Fibroblast of lung (primary cell): ENCODE data around the gene APBB2. TPM values are rescaled to one million over a fixed set of nuclear protein-coding genes. Genes with fewer than 3 reads are reported as not detected.

Experiments
- DNase-seq, 2 donors: peaks; one replicate each; pipeline versions ENCODE4 v3.0.0 to v3.0.0-alpha.2; 2010; ENCODE audit warnings: low read depth in 2 of 2
- H2AFZ ChIP-seq: 2 replicates; pipeline ENCODE4 v1.5.1; 2012; ENCODE audit warnings: low read length, control low read depth, inconsistent platforms
- H3K27ac ChIP-seq: 2 replicates; pipeline ENCODE4 v1.5.1; 2011; ENCODE audit warnings: low read length, control low read depth; ENCODE audit not compliant: insufficient read depth
- H3K27me3 ChIP-seq: 2 replicates; pipeline ENCODE4 v1.5.1; 2011; ENCODE audit warnings: mild to moderate bottlenecking, low read length; ENCODE audit not compliant: control insufficient read depth, insufficient read depth
- H3K36me3 ChIP-seq: 2 replicates; pipeline ENCODE4 v1.5.1; 2011; ENCODE audit warnings: low read length; ENCODE audit not compliant: control insufficient read depth, insufficient read depth
- H3K4me1 ChIP-seq: 2 replicates; pipeline ENCODE4 v1.5.1; 2011; ENCODE audit warnings: low read length; ENCODE audit not compliant: control insufficient read depth, insufficient read depth; ENCODE audit errors: extremely low read depth
- H3K4me2 ChIP-seq: 2 replicates; pipeline ENCODE4 v1.5.1; 2011; ENCODE audit warnings: low read length, control low read depth; ENCODE audit not compliant: insufficient read depth; ENCODE audit errors: extremely low read depth
- H3K4me3 ChIP-seq, 4 experiments: fragments of 200-600 bp in 1 of 4; sonication (generic) in 1 of 4; replicated peaks in 1 of 4; 2 replicates each; pipeline ENCODE4 v1.5.1; 2011 to 2016; ENCODE audit warnings: low read length in 4 of 4, low read depth in 3 of 4, mild to moderate bottlenecking in 3 of 4, control low read depth in 2 of 4, inconsistent platforms in 1 of 4, mixed read lengths in 1 of 4; ENCODE audit not compliant: insufficient read depth in 1 of 4; ENCODE audit errors: control extremely low read depth in 1 of 4
- H3K79me2 ChIP-seq: 2 replicates; pipeline ENCODE4 v1.5.1; 2012; ENCODE audit warnings: mild to moderate bottlenecking, low read length, inconsistent platforms; ENCODE audit not compliant: control insufficient read depth, insufficient read depth
- H3K9ac ChIP-seq: 2 replicates; pipeline ENCODE4 v1.5.1; 2011; ENCODE audit warnings: mild to moderate bottlenecking, low read length, control low read depth; ENCODE audit not compliant: insufficient read depth
- H3K9me3 ChIP-seq: 2 replicates; pipeline ENCODE4 v1.5.1; 2012; ENCODE audit warnings: low read depth, low read length; ENCODE audit not compliant: control insufficient read depth, insufficient read depth
- H4K20me1 ChIP-seq: 2 replicates; pipeline ENCODE4 v1.5.1; 2011; ENCODE audit warnings: low read length; ENCODE audit not compliant: control insufficient read depth, insufficient read depth; ENCODE audit errors: extremely low read depth
- EZH2 ChIP-seq: IDR thresholded peaks from 2 replicates; pipeline ENCODE4 v1.5.1; 2012; ENCODE audit warnings: low read length, control low read depth, mild to moderate bottlenecking; ENCODE audit errors: missing control alignments
- polyA plus RNA-seq, 2 donors: library from polyadenylated mRNA; depleted of rRNA in 1 of 2; stranded (reverse) in 1 of 2; unstranded in 1 of 2; fragments of >200 nt; gene quantifications; 2 replicates each; pipeline ENCODE4 v1.2.1, GENCODE V29; 2011 to 2012; ENCODE audit warnings: missing spikeins in 1 of 2
- total RNA-seq: library from RNA; depleted of rRNA; stranded (reverse); fragments of >200 nt; gene quantifications from 2 replicates; pipeline ENCODE4 v1.2.1, GENCODE V29; 2014
- TF ChIP-seq, protein P1 (sequence below), 2 donors: IDR thresholded peaks in 1 of 2; conservative IDR thresholded peaks in 1 of 2; 1 replicate in 1 of 2; 2 replicates in 1 of 2; pipeline ENCODE4 v1.5.1; 2011 to 2012; ENCODE audit warnings: low read length in 2 of 2, control low read depth in 1 of 2, inconsistent platforms in 1 of 2, low read depth in 1 of 2, mild to moderate bottlenecking in 1 of 2

The APBB2 gene
- total and polyA plus RNA-seq, 2 donors (not counting 1 experiment from before 2014, with no cell fraction given) = 25.1 to 29.8 TPM

- Histone ChIP-seq H3K4me2 (no peak overlapping the region), H3K9ac (no peak overlapping the region), H4K20me1 (no peaks in the 10 kb centered on the region), H3K36me3 (no peaks in the 10 kb centered on the region), H3K9me3 (no peaks in the 10 kb centered on the region), H2AFZ (no peak overlapping the region), H3K27me3 (no peaks in the 10 kb centered on the region), H3K79me2 (no peaks in the 10 kb centered on the region), H3K27ac (no peak overlapping the region), H3K4me3 (no peak overlapping the region), H3K4me1 (peaks cover 8% of the 10 kb centered on the region)
- DNase-seq = no peak
- TF ChIP-seq, protein P1, sequence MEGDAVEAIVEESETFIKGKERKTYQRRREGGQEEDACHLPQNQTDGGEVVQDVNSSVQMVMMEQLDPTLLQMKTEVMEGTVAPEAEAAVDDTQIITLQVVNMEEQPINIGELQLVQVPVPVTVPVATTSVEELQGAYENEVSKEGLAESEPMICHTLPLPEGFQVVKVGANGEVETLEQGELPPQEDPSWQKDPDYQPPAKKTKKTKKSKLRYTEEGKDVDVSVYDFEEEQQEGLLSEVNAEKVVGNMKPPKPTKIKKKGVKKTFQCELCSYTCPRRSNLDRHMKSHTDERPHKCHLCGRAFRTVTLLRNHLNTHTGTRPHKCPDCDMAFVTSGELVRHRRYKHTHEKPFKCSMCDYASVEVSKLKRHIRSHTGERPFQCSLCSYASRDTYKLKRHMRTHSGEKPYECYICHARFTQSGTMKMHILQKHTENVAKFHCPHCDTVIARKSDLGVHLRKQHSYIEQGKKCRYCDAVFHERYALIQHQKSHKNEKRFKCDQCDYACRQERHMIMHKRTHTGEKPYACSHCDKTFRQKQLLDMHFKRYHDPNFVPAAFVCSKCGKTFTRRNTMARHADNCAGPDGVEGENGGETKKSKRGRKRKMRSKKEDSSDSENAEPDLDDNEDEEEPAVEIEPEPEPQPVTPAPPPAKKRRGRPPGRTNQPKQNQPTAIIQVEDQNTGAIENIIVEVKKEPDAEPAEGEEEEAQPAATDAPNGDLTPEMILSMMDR (conservative IDR thresholded peaks at IDR 0.05 in 1 of 2, IDR thresholded peaks at IDR 0.05 in 1 of 2; ENCODE audit: low read depth in 1 of 2, low read length in 2 of 2) = no peak
- no peak for TF ChIP-seq EZH2
Observed at GRCh38 chr4:41137879-41138278, 76.5 kb downstream of the APBB2 start.

DNA sequence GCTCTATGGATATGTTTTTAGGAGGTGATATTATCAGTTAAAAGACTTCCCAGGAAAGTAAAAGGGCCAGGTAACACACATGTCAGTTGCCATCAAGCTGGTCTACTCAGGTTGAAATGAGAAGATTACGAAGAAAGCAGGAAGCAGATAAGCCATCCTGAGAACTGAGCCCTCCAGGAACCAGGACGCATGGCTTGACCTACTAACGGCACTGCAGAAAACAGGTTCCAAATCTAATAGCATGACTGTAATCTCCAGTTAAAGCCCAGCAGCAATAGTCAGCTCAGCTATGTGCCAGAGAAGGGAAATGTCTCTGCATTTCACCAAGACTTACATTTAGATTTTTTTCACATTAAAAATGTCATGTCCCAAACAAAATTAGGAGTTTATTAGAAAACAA is 77.9 kb downstream of the APBB2 start:
- DNase-seq = no peak

DNA sequence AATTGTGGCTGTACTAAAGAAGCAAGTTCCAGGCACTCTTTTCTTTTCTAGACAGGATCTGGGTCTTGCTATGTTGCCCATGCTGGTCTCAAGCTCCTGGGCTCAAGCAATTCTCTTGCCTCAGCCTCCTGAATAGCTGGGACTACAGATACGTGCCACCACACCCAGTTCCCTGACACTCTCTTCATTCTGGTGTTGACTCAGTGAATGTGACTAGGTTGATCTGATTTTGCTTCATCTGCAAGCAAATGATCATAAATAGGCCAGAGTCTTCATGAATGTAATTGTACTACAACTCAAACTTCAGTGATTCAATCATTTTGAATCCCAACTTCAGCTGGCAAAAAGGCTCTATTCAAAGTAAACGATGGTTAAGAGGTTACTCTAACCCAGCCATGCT is 78.5 kb downstream of the APBB2 start:
- H3K27me3 ChIP-seq = no peaks in the 10 kb centered on the region
- no peaks in the 10 kb centered on the region for H3K79me2 ChIP-seq
- H3K27ac ChIP-seq = no peak overlapping the region
- H2AFZ ChIP-seq = no peak overlapping the region
- no peak for TF ChIP-seq EZH2
- TF ChIP-seq, protein P1 (conservative IDR thresholded peaks at IDR 0.05 in 1 of 2, IDR thresholded peaks at IDR 0.05 in 1 of 2; ENCODE audit: low read depth in 1 of 2, low read length in 2 of 2) = no peak
- H3K4me1 ChIP-seq = no peaks in the 10 kb centered on the region
- no peak for DNase-seq
- H3K9me3 ChIP-seq = no peaks in the 10 kb centered on the region
- H3K36me3 ChIP-seq = no peaks in the 10 kb centered on the region
- no peak overlapping the region for H3K9ac ChIP-seq
- H4K20me1 ChIP-seq = no peaks in the 10 kb centered on the region
- H3K4me3 ChIP-seq = no peak overlapping the region
- H3K4me2 ChIP-seq = no peak overlapping the region

More for the DNA sequence above, 77.9 kb downstream of the APBB2 start:
- Histone ChIP-seq H3K9me3 (no peaks in the 10 kb centered on the region), H3K4me2 (no peak overlapping the region), H3K27ac (no peak overlapping the region), H3K4me3 (no peak overlapping the region), H3K36me3 (no peaks in the 10 kb centered on the region), H3K4me1 (no peaks in the 10 kb centered on the region), H2AFZ (no peak overlapping the region), H4K20me1 (no peaks in the 10 kb centered on the region), H3K27me3 (no peaks in the 10 kb centered on the region), H3K9ac (no peak overlapping the region), H3K79me2 (no peaks in the 10 kb centered on the region)
- TF ChIP-seq, protein P1 (conservative IDR thresholded peaks at IDR 0.05 in 1 of 2, IDR thresholded peaks at IDR 0.05 in 1 of 2; ENCODE audit: low read depth in 1 of 2, low read length in 2 of 2) = no peak
- no peak for TF ChIP-seq EZH2
